HuH-7.5 (cell line): Measurements from ENCODE around the gene IQCE.

Experiments used
- DNase-seq: peaks from one replicate; pipeline ENCODE4 v3.0.0; 2011; ENCODE audit warnings: low spot score

Gene IQCE

DNA sequence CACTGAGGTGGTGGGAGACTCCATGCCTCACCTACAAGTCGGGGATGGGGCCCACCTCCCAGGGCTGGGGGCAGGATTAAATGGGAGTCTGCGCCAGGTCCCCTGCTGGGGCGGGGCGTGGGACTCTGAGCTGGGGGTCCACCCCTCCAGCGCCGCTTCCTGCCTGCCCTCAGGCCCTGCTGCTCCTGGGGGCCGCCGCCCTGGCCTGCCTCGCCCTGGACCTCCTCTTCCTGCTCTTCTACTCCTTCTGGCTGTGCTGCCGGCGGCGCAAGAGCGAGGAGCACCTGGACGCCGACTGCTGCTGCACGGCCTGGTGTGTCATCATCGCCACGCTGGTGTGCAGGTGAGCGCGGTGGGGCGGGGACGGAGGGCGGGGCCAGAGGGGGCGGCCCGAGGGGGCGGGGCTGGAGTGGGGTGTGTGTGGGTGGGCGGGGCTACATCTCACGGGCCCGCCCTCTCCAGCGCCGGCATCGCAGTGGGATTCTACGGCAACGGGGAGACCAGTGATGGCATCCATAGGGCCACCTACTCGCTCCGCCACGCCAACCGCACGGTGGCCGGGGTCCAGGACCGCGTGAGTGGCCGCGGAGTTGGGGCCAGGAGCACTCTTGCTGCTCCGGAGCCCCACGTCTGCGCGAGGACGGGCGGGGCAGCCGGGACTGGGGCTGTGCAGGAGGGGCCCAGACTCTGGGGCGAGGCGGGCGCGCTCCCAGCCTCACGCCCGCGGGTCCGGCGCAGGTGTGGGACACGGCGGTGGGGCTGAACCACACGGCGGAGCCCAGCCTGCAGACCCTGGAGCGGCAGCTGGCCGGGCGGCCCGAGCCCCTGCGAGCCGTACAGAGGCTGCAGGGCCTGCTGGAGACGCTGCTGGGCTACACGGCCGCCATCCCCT is 88.1 kb downstream of the IQCE start:
- DNase-seq, result no peak

DNA sequence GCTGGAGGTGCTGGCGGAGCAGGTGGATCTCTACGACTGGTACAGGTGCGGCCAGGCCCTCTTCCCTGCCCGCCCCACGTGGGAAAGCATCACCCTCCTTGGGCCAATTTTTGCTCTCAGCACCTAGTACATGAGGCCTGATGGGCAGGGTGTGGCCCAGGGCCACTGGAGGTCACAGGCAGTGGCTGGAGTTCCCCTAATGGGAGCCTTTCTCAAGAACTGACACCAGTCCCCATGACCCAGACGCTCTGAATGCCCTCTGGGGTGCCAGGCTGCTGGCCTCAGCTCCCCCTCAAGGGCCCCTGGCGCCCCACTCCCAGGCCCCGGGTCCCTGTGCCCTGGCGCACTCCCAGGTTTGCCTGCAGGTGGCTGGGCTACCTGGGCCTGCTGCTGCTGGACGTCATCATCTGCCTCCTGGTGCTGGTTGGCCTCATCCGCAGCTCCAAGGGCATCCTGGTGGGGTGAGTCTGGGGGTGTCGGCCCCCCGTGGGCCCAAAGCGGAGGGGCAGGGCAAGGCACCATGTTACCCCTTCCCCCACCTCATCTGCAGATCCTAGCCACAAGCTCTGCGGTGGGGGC is 88.9 kb downstream of the IQCE start:
- no peak for DNase-seq

- no peak for DNase-seq
These were observed 90.5 kb downstream of the IQCE start for GRCh38 chr7:2649139-2649838.

DNA sequence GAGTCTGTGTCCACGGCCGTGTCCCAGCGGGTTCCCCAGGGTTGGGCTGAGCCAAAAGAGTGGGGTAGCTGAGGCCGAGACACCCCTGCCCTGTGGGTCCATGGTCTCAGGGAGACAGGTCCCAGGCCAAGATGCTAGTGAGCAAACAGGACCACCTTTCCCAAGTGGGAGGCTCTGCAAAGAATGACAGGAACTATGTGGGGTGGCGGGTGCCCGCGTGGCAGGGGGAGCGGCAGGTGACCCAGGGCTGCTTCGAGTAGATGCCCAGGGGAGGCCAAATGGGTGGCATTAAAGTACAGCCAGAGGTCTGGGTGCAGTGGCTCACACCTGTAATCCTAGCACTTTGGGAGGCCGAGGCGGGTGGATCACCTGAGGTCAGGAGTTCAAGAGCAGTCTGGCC is 91.2 kb downstream of the IQCE start:
- no peak for DNase-seq

DNA sequence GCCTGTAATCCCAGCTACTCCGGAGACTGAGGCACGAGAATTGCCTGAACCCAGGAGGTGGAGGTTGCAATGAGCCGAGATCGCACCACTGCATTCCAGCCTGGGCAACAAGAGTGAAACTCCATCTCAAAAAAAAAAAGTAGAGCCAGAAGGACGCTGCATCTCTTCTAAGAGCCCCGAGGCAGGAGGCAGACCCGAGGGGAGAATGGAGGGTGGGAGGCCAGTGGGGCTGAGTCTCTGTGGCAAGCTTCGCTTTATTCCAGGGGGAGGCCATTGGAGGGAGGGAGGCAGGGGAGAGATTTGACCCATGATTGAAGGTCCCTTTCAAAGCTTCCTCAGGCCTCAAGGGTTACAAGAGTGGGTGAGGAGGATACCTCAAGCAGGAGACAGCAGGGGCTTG is 91.7 kb downstream of the IQCE start:
- DNase-seq, result no peak

- no peak for DNase-seq
These were observed 92.6 kb downstream of the IQCE start for GRCh38 chr7:2651336-2651735.

DNA sequence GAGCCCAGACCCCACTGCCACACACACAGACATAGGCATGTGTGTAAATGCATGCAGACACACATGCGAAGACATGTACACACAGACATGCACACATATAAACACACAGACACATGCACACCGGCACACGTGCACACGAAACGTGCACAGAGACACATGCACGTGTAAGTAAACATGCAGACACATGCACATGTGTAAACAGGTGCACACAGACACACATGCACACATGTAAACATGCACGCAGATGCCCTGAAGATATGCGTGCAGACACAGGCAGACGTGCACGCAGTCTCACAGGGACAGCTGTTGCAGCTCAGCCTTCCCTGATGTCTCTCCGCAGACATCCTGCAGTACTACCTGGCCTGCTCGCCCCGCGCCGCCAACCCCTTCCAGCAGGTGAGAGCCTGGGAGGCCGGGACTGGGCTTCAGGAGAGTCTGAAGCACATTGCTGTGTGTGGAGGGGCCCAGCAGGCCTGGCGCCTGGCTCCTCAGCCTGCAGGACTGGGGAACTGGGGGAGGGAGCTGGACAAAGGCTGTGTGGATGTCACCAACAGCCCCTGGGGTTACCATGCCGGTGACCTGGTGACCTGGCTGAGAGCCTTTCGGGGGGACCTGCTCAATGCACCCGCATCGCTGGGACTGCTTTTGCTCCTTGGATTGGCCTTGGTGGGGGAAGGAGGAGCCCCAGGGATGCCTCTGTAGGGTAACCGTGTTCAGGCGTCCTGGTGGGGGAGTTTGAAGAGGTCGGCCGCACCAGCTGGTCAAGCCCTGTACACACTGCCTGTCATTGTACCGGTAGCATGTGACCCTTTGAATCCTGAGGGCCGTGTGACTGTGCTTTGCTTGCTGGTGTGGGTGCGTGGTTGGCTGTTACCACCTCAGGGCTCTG is 93.3 kb downstream of the IQCE start:
- DNase-seq, result no peak

DNA sequence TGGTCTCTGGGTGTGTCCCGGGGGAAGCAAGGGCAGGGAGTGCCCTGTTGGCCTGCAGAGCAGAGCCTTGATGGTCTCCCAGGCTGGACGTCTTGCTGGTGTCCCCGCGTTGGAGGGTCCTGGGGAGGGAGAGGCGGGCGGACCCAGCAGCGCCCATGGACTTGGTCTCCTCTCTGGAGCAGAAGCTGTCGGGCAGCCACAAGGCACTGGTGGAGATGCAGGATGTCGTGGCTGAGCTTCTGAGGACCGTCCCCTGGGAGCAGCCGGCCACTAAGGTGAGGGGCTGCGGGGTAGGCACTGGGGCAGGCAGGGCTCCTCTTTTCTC is 93.9 kb downstream of the IQCE start:
- no peak for DNase-seq

GRCh38 chr7:2654059-2654458 is 95.3 kb downstream of the IQCE start:
- DNase-seq, result no peak

- DNase-seq, result no peak
These were observed 97.3 kb downstream of the IQCE start for GRCh38 chr7:2655870-2656614.

- DNase-seq, result no peak
These were observed 98.4 kb downstream of the IQCE start for GRCh38 chr7:2657208-2657607.

DNA sequence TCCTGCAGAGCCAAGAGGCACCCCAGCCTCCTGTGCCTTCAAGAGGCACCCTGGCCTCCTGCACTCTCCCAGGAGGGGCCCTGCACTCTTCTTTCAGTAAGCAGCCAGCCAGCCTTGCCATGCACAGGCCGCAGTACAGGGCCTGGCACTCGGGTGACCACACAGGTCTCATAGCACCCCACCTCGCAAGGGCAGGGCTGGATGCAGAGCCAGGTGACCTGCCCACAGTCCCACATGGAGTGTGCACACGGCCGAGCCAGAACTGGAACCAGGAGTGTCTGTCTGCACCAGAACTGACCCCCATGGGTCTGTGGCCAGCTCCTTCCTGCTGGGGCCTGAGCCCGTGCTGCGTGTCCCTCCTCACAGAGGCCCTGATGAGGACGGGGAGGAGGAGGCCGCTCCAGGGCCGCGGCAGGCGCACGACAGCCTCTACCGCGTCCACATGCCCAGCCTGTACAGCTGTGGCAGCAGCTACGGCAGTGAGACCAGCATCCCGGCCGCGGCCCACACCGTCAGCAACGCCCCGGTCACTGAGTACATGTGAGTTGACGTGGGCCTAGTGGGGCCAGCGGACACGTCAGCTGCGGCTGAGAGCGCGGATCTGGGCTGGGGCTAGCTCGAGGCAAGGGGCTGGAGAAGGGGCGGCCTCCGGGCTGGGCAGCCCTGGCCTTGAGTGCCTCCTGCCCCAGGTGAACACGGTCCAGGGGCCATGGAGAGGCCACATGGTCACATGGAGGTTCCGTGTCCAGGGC is 99.3 kb downstream of the IQCE start:
- DNase-seq, result no peak

GRCh38 chr7:2658941-2659340 is 100.2 kb downstream of the IQCE start:
- DNase-seq, result no peak

GRCh38 chr7:2659556-2660358 is 101.0 kb downstream of the IQCE start:
- DNase-seq, result no peak

- no peak for DNase-seq
These were observed 101.7 kb downstream of the IQCE start for GRCh38 chr7:2660359-2661095.

- DNase-seq, result no peak
These were observed 102.3 kb downstream of the IQCE start for GRCh38 chr7:2661096-2661449.

DNA sequence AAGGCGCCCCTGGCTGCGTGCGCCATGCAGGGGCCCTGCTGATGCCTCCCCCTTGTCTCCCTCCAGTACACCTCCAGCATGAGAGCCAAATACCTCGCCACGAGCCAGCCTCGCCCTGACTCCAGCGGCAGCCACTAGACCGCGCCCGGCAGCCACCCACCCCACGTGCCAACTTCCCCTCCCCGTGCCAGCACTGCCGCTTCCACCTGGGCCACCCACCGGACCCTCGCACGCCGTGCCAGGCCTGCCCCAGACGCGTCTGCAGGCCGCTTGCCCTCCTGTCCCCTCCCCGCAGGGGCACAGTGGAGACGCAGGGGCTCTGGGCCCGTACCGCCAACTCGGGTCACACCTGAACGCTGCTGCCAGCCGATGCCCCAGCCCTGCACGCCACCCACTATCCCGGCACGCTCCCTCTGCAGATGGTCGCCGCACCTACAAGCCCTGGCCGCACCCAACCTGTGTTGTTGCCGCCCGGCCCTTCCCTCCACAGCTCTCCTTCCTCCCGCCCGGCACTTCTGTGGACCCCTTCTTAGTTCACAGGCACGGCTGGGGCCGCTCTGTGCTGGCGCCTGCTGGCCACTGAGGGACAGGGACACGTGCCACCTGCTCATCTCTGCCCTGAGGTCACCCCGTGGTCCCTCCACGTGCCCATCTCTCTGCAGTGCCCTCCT is 103.0 kb downstream of the IQCE start:
- no peak for DNase-seq

DNA sequence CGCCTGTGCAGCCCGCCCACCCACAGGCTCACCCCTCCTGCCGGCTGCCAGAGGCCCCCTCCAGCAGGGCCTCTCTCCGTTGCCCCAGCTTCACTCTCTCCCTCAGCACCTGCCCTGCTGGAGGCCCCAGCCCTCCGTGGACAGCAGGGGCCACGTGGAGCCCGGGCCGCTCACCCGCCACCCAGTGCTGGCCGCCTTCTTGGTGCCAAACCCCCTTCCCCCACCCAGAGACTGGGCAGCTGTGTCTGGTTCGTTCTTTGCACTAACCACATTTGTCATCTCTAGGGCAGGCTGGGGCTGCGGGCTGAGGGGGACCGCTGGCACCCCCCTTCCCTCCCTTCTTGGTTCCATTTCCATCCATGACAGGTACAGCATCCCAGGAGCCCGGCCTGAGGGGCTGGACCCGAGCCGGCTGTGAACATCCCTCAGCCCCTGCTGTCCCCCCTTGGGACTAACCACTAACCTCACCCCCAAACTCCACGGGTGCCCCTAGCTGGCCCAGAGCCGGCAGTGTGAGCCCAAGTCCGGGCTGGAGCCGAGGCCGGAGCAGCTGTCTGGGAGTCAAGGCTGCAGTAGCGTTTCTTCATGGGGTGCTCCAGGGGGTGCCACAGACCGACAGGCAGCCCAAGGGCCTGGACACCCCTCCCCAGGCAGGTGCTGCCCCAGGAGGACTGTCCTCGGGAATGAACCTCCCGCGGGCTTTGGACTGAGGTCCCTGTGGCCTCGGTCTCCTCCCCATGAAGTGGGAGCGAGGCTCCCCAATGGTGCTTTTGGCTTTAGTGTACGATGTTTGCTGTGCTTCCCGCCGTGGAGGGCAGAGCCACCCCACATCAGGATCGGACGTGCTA is 103.7 kb downstream of the IQCE start:
- no peak for DNase-seq
